Inflammatory macrophage treated with lipopolysaccharide for 4 hours (primary cell): Measurements from ENCODE around the gene MDM4.
A peak's percentile ranks its signal among the peaks of the same experiment; 100 is the strongest.
"Not testable (repeated sequence)": the region's sequence is repeated elsewhere in the genome, so short reads cannot be mapped to it uniquely, and the experiment has no call there.

Experiments used
- DNase-seq: peaks from one replicate; pipeline ENCODE4 v3.0.0-alpha.2; 2020

Gene MDM4

GRCh38 chr1:204516180-204516879 is at the start of gene MDM4:
Gene MDM4 (plus strand): TSS chr1:204516406. CDS start chr1:204525519, 9,113 bp downstream.
- DNase-seq: peak; percentile 99

- DNase-seq: no peak
Measured at GRCh38 chr1:204466416-204467405, 49.5 kb upstream of the MDM4 start.

GRCh38 chr1:204468206-204468605 is 48.0 kb upstream of the MDM4 start:
- DNase-seq: no peak

GRCh38 chr1:204468766-204469302 is 47.4 kb upstream of the MDM4 start:
- DNase-seq: no peak

- no peak for DNase-seq
Measured at GRCh38 chr1:204469304-204469703, 46.9 kb upstream of the MDM4 start.

GRCh38 chr1:204471687-204472086 is 44.5 kb upstream of the MDM4 start:
- no peak for DNase-seq

GRCh38 chr1:204472660-204473059 is 43.5 kb upstream of the MDM4 start:
- no peak for DNase-seq

GRCh38 chr1:204473400-204473965 is 42.7 kb upstream of the MDM4 start:
- no peak for DNase-seq

- peak; percentile 61 for DNase-seq
Measured at GRCh38 chr1:204475656-204476432, 40.4 kb upstream of the MDM4 start.

- DNase-seq: no peak
Measured at GRCh38 chr1:204476563-204476962, 39.6 kb upstream of the MDM4 start.

GRCh38 chr1:204477036-204477740 is 39.0 kb upstream of the MDM4 start:
- no peak for DNase-seq

- DNase-seq: no peak
Measured at GRCh38 chr1:204478172-204478899, 37.9 kb upstream of the MDM4 start.

GRCh38 chr1:204478921-204479320 is 37.3 kb upstream of the MDM4 start:
- no peak for DNase-seq

- DNase-seq: no peak
Measured at GRCh38 chr1:204479387-204480136, 36.6 kb upstream of the MDM4 start.

- DNase-seq: no peak
Measured at GRCh38 chr1:204480515-204480914, 35.7 kb upstream of the MDM4 start.

GRCh38 chr1:204483791-204484190 is 32.4 kb upstream of the MDM4 start:
- no peak for DNase-seq

- DNase-seq: not testable (repeated sequence)
Measured at GRCh38 chr1:204486513-204487255, 29.5 kb upstream of the MDM4 start.

GRCh38 chr1:204487256-204487615 is 29.0 kb upstream of the MDM4 start:
- DNase-seq: no peak

GRCh38 chr1:204491655-204492054 is 24.6 kb upstream of the MDM4 start:
- DNase-seq: no peak
